ENCODE results near the gene VRK2.

VRK2 gene

GRCh38 chr2:58203018-58203417 is 156.4 kb downstream of the VRK2 start:
- Histone ChIP-seq H3K27me3 (ENCODE audit: insufficient read depth, low read length) (no peaks in the 10 kb centered on the region), H3K9me3 (ENCODE audit: insufficient read depth, low read depth, low read length) (no peaks in the 10 kb centered on the region), H3K36me3 (ENCODE audit: insufficient read depth, low read length) (peaks cover 64% of the 10 kb centered on the region), H3K4me1 (ENCODE audit: insufficient read depth, low read length) (peaks cover 15% of the 10 kb centered on the region), H3K27ac (ENCODE audit: low read depth, low read length) (no peak overlapping the region), H3K4me3 (ENCODE audit: low read length) (no peak overlapping the region), H3K9ac (ENCODE audit: low read depth, low read length) (no peak overlapping the region)

DNA sequence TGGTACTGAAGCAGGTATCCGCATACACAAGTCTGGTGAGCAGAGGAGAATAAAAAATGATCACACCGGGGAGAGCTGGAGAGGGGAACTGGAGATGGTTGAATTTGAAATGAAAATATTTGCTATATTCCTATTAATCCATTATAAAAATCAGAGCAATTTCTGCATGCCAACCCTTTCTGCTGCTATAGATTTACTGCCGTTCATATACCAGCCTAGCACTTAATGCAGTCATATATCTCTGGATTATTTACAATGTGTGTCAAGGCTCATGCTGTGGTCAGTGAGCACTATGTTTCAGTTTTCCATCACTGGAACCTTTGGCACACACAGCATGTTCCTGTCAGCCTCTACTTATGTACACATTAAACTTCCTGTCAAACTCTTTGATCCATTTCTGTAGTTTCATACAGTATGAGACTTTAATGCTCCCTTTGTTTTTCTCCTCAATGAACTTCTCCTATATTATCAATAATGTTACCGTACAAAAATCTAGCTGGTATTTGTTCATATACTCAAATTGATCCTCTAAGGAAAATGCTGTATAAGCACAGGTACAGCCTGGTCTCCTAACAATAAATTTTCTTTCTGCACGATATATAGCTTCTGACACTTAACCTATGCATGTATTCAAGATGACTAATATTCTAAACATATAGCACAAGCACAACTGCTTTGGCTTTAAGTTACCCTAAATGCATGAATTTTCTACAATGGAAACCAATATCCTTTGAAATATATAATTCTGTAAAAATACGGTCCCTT is 157.8 kb downstream of the VRK2 start:
- Histone ChIP-seq H3K27ac (ENCODE audit: low read depth, low read length) (no peak overlapping the region), H3K9ac (ENCODE audit: low read depth, low read length) (no peak overlapping the region), H3K36me3 (ENCODE audit: insufficient read depth, low read length) (peaks cover 53% of the 10 kb centered on the region), H3K9me3 (ENCODE audit: insufficient read depth, low read depth, low read length) (no peaks in the 10 kb centered on the region), H3K27me3 (ENCODE audit: insufficient read depth, low read length) (no peaks in the 10 kb centered on the region), H3K4me1 (ENCODE audit: insufficient read depth, low read length) (peaks cover 21% of the 10 kb centered on the region), H3K4me3 (ENCODE audit: low read length) (no peak overlapping the region)
- 96% methylated on average over 6 of the region's 6 CpGs for WGBS

DNA sequence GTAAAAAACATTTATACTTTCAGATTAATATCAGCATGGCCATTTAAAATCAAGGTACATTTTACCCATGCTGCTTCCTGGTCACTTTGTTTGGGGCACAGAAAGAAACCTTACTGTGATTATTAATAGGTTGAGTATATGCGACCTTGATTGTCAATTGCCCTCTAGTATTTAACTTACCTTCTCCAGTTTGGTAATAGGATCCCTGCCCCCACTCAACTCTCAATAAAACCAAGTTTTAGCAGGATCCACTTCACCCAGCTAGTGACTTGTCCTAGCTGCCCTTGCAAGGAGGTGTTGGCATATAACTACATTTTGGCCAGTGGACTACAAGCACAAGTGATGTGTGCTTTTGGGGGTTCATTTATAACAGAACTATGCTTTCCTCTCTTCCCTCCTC is 160.2 kb downstream of the VRK2 start:
- no peak overlapping the region for H3K4me3 ChIP-seq (ENCODE audit: low read length)
- 100% methylated on average over 1 of the region's 1 CpG for WGBS
- peak overlapping the region; percentile 23; the same call in 1 of the 2 replicates for H3K9ac ChIP-seq (ENCODE audit: low read depth, low read length)
- peaks cover 12% of the 10 kb centered on the region for H3K9me3 ChIP-seq (ENCODE audit: insufficient read depth, low read depth, low read length)
- H3K4me1 ChIP-seq (ENCODE audit: insufficient read depth, low read length), result peaks cover 21% of the 10 kb centered on the region
- H3K27me3 ChIP-seq (ENCODE audit: insufficient read depth, low read length), result no peaks in the 10 kb centered on the region
- H3K36me3 ChIP-seq (ENCODE audit: insufficient read depth, low read length), result peaks cover 53% of the 10 kb centered on the region
- peak overlapping the region; percentile 62 for H3K27ac ChIP-seq (ENCODE audit: low read depth, low read length)

GRCh38 chr2:58207189-58207588 is 160.6 kb downstream of the VRK2 start:
- 75% methylated on average over 3 of the region's 3 CpGs for WGBS
- Histone ChIP-seq H3K9ac (ENCODE audit: low read depth, low read length) (peak overlapping the region; percentile 23; the same call in 1 of the 2 replicates), H3K27me3 (ENCODE audit: insufficient read depth, low read length) (no peaks in the 10 kb centered on the region), H3K36me3 (ENCODE audit: insufficient read depth, low read length) (peaks cover 52% of the 10 kb centered on the region), H3K4me3 (ENCODE audit: low read length) (no peak overlapping the region), H3K9me3 (ENCODE audit: insufficient read depth, low read depth, low read length) (peaks cover 13% of the 10 kb centered on the region), H3K27ac (ENCODE audit: low read depth, low read length) (peak overlapping the region; percentile 62), H3K4me1 (ENCODE audit: insufficient read depth, low read length) (peaks cover 21% of the 10 kb centered on the region)

All from HUES64 (cell line).